ENCODE measurements around the gene RPS28. TPM values are rescaled to one million over a fixed set of nuclear protein-coding genes. Genes with fewer than 3 reads are reported as not detected.
A peak's percentile ranks its signal among the peaks of the same experiment; 100 is the strongest.

Gene RPS28
- polyA plus RNA-seq, 1 experiment: 371 TPM

GRCh38 chr19:8304841-8305621, 16.3 kb upstream of the RPS28 start:
- DNase-seq (ENCODE audit: low read depth): no peak
- Histone ChIP-seq H3K36me3 (ENCODE audit: control insufficient read depth, insufficient read depth, low read length) (0 out of 2 replicates have a peak, but pooled peaks cover 2% of the 10 kb centered on the region), H3K27me3 (ENCODE audit: control insufficient read depth, insufficient read depth, low read length) (no peaks in the 10 kb centered on the region), H3K4me3 (ENCODE audit: low read depth, low read length) (no peak overlapping the region)
- POLR2A ChIA-PET: no interaction called here
- CTCF ChIA-PET: no interaction called here
- TF ChIP-seq CTCF (IDR thresholded peaks at IDR 0.05; ENCODE audit: insufficient read depth, low read depth, low read length): no peak

GRCh38 chr19:8305798-8306197, 15.5 kb upstream of the RPS28 start:
- DNase-seq (ENCODE audit: low read depth): no peak
- peaks cover 6% of the 10 kb centered on the region for H3K36me3 ChIP-seq (ENCODE audit: control insufficient read depth, insufficient read depth, low read length)
- no peak overlapping the region for H3K4me3 ChIP-seq (ENCODE audit: low read depth, low read length)
- TF ChIP-seq CTCF (IDR thresholded peaks at IDR 0.05; ENCODE audit: insufficient read depth, low read depth, low read length): no peak
- CTCF ChIA-PET: no interaction called here
- no peaks in the 10 kb centered on the region for H3K27me3 ChIP-seq (ENCODE audit: control insufficient read depth, insufficient read depth, low read length)
- POLR2A ChIA-PET: no interaction called here

- no peak for TF ChIP-seq CTCF (IDR thresholded peaks at IDR 0.05; ENCODE audit: insufficient read depth, low read depth, low read length)
- Histone ChIP-seq H3K4me3 (ENCODE audit: low read depth, low read length) (no peak overlapping the region), H3K27me3 (ENCODE audit: control insufficient read depth, insufficient read depth, low read length) (no peaks in the 10 kb centered on the region), H3K36me3 (ENCODE audit: control insufficient read depth, insufficient read depth, low read length) (peaks cover 6% of the 10 kb centered on the region)
- DNase-seq (ENCODE audit: low read depth): no peak
- POLR2A ChIA-PET: no interaction called here
- CTCF ChIA-PET: interaction anchor here (0.8 kb wide), 1 partner anchor 29 kb away, joined by 3 read pairs; no protein-coding TSS in a partner anchor
These were observed 14.9 kb upstream of the RPS28 start for GRCh38 chr19:8306235-8307054.

DNA sequence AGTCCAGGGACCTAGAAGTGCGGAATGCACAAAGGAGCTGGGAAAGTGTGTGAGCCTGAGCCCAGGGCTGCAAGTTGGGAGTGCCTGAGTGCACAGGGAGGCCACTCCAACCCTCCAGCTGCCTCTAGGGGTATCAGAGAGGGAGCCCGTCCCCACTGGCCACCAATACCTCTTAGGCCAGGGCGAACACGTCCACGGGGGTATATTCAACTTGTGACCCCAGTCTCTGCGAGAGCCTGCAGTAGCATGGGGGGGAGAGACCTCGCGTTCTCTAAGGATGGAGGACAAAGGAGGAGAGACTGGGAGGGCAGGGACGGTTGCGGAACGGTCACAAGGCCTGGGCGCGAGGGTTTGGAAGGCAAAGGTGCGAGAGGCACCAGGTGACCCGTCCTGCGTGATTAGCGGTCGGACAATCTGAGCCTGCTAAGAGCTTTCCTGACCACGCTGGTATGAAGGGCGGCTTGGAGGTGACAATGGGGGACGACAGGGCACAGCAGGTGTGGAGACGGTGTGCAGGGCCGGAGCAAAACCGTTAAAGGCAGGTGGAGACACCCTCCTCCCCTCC, 13.8 kb upstream of the RPS28 start:
- CTCF ChIA-PET: interaction anchor here (0.8 kb wide), 1 partner anchor 28 kb away, joined by 3 read pairs; no protein-coding TSS in a partner anchor
- peaks cover 10% of the 10 kb centered on the region for H3K36me3 ChIP-seq (ENCODE audit: control insufficient read depth, insufficient read depth, low read length)
- no peak for TF ChIP-seq CTCF (IDR thresholded peaks at IDR 0.05; ENCODE audit: insufficient read depth, low read depth, low read length)
- no peaks in the 10 kb centered on the region for H3K27me3 ChIP-seq (ENCODE audit: control insufficient read depth, insufficient read depth, low read length)
- peak overlapping the region; percentile 60 for H3K4me3 ChIP-seq (ENCODE audit: low read depth, low read length)
- POLR2A ChIA-PET: no interaction called here
- DNase-seq (ENCODE audit: low read depth): no peak
